GM23248 (cell line): ENCODE results near the gene LRIG3. TPM values are rescaled to one million over a fixed set of nuclear protein-coding genes. Genes with fewer than 3 reads are reported as not detected.

Experiments
- DNase-seq: peaks from one replicate; pipeline ENCODE4 v3.0.0-alpha.2; 2015
- H2AFZ ChIP-seq: fragments of 200-600 bp; sonication (generic); 2 replicates; pipeline ENCODE4 v1.6.1; 2016; ENCODE audit warnings: antibody characterized with exemption
- H3F3A ChIP-seq: fragments of 200-600 bp; sonication (generic); 2 replicates; pipeline ENCODE4 v1.6.1; 2016; ENCODE audit warnings: mild to moderate bottlenecking, antibody characterized with exemption, mixed run types; ENCODE audit not compliant: insufficient read depth
- H3K27ac ChIP-seq: fragments of 200-600 bp; sonication (generic); 2 replicates; pipeline ENCODE4 v1.5.1; 2016; ENCODE audit warnings: mild to moderate bottlenecking
- H3K27me3 ChIP-seq: fragments of 200-600 bp; sonication (generic); replicated peaks from 2 replicates; pipeline ENCODE4 v1.6.1; 2016; ENCODE audit warnings: mild to moderate bottlenecking; ENCODE audit not compliant: insufficient read depth
- H3K36me3 ChIP-seq: fragments of 200-600 bp; sonication (generic); 2 replicates; pipeline ENCODE4 v1.6.1; 2016; ENCODE audit warnings: low read depth, mild to moderate bottlenecking
- H3K4me1 ChIP-seq: fragments of 200-600 bp; sonication (generic); 2 replicates; pipeline ENCODE4 v1.6.1; 2016; ENCODE audit warnings: mild to moderate bottlenecking; ENCODE audit not compliant: insufficient read depth
- H3K4me2 ChIP-seq: fragments of 200-600 bp; sonication (generic); one replicate; pipeline ENCODE4 v1.6.1; 2016; ENCODE audit warnings: mild to moderate bottlenecking; ENCODE audit not compliant: unreplicated experiment
- H3K4me3 ChIP-seq: fragments of 200-600 bp; sonication (generic); 2 replicates; pipeline ENCODE4 v1.5.1; 2016; ENCODE audit warnings: mild to moderate bottlenecking
- H3K79me2 ChIP-seq: fragments of 200-600 bp; sonication (generic); 2 replicates; pipeline ENCODE4 v1.6.1; 2016; ENCODE audit warnings: mild to moderate bottlenecking; ENCODE audit not compliant: insufficient read depth
- H3K9ac ChIP-seq: fragments of 200-600 bp; sonication (generic); 2 replicates; pipeline ENCODE4 v1.6.1; 2016; ENCODE audit warnings: mild to moderate bottlenecking
- H3K9me2 ChIP-seq: fragments of 200-600 bp; sonication (generic); 2 replicates; pipeline ENCODE4 v1.6.1; 2016; ENCODE audit warnings: mixed run types, mild to moderate bottlenecking, moderate library complexity; ENCODE audit not compliant: insufficient read depth
- H3K9me3 ChIP-seq: fragments of 200-600 bp; sonication (generic); one replicate; pipeline ENCODE4 v1.6.1; 2017; ENCODE audit warnings: low read depth
- H4K20me1 ChIP-seq: fragments of 200-600 bp; sonication (generic); 2 replicates; pipeline ENCODE4 v1.6.0; 2016; ENCODE audit not compliant: insufficient read depth
- EZH2 ChIP-seq: fragments of 200-600 bp; sonication (generic); IDR thresholded peaks from 2 replicates; pipeline ENCODE4 v1.6.1; 2018; ENCODE audit warnings: antibody characterized with exemption, mild to moderate bottlenecking; ENCODE audit not compliant: insufficient read depth, poor library complexity, severe bottlenecking
- EZH2phosphoT487 ChIP-seq: fragments of 200-600 bp; sonication (generic); IDR thresholded peaks from 2 replicates; pipeline ENCODE4 v1.6.1; 2018; ENCODE audit warnings: antibody characterized with exemption, moderate library complexity, mild to moderate bottlenecking, low read depth; ENCODE audit not compliant: insufficient read depth
- WGBS, 2 experiments: methylation state at CpG; one replicate each; pipeline ENCODE4 v1.1.6; 2015 to 2017; ENCODE audit warnings: low lambda C conversion rate in 2 of 2, low coverage in 1 of 2; ENCODE audit errors: missing lambda C conversion rate in 2 of 2; 5-methylcytosine and 5-hydroxymethylcytosine counted together
- in situ Hi-C: fragments of 300-500 bp; cut with MboI; formaldehyde crosslinking; loops from 2 replicates; pipeline ENCODE4 v1.15.0; 2020
- polyA plus RNA-seq: library from polyadenylated mRNA; unstranded; fragments of >200 nt; fragmentation: Nextera tagmentation; extraction: Ambion mirVana; gene quantifications from 2 replicates; pipeline ENCODE4 v1.2.1, GENCODE V29; 2016
- total RNA-seq: library from RNA; depleted of rRNA; stranded (reverse); fragments of >200 nt; shearing (Covaris generic); gene quantifications from 2 replicates; pipeline ENCODE4 v1.2.3, GENCODE V29; 2014

Gene LRIG3
- total and polyA plus RNA-seq, 2 experiments from 2014 or later = 9.2 to 29.3 TPM

- H3K4me3 ChIP-seq = no peak overlapping the region
- H4K20me1 ChIP-seq = no peaks in the 10 kb centered on the region
- TF ChIP-seq EZH2 (no peak), EZH2phosphoT487 (no peak)
- H3K9me2 ChIP-seq = no peaks in the 10 kb centered on the region
- H3K27me3 ChIP-seq = no peaks in the 10 kb centered on the region
- H3K9me3 ChIP-seq = no peaks in the 10 kb centered on the region
- no peaks in the 10 kb centered on the region for H3K79me2 ChIP-seq
- DNase-seq = no peak
- WGBS, 2 experiments = 65 to 71% methylated on average over 8 of the region's 8 CpGs
- H2AFZ ChIP-seq = no peak overlapping the region
- H3K9ac ChIP-seq = no peak overlapping the region
- H3K4me2 ChIP-seq = no peak overlapping the region
- no peak overlapping the region for H3K27ac ChIP-seq
- in situ Hi-C loops = no loop called here
- H3F3A ChIP-seq = no peaks in the 10 kb centered on the region
- no peaks in the 10 kb centered on the region for H3K36me3 ChIP-seq
- H3K4me1 ChIP-seq = no peaks in the 10 kb centered on the region
These were observed 12.7 kb upstream of the LRIG3 start for GRCh38 chr12:58932806-58933681.

- no peak for DNase-seq
- no peaks in the 10 kb centered on the region for H3K27me3 ChIP-seq
- no peaks in the 10 kb centered on the region for H3F3A ChIP-seq
- in situ Hi-C loops = no loop called here
- no peak overlapping the region for H2AFZ ChIP-seq
- H4K20me1 ChIP-seq = no peaks in the 10 kb centered on the region
- no peak overlapping the region for H3K9ac ChIP-seq
- no peaks in the 10 kb centered on the region for H3K79me2 ChIP-seq
- no peak overlapping the region for H3K4me2 ChIP-seq
- WGBS, 2 experiments = 93 to 96% methylated on average over 4 of the region's 4 CpGs
- no peaks in the 10 kb centered on the region for H3K4me1 ChIP-seq
- H3K9me2 ChIP-seq = no peaks in the 10 kb centered on the region
- H3K27ac ChIP-seq = no peak overlapping the region
- no peak for TF ChIP-seq EZH2phosphoT487
- no peak for TF ChIP-seq EZH2
- H3K4me3 ChIP-seq = no peak overlapping the region
- H3K9me3 ChIP-seq = no peaks in the 10 kb centered on the region
- no peaks in the 10 kb centered on the region for H3K36me3 ChIP-seq
These were observed 11.2 kb upstream of the LRIG3 start for GRCh38 chr12:58931518-58931917.

GRCh38 chr12:58930770-58931324 is 10.5 kb upstream of the LRIG3 start:
- no peak for DNase-seq
- WGBS, 2 experiments = 91 to 97% methylated on average over 2 of the region's 2 CpGs
- Histone ChIP-seq H3K79me2 (no peaks in the 10 kb centered on the region), H3K36me3 (no peaks in the 10 kb centered on the region), H3K9me2 (no peaks in the 10 kb centered on the region), H3K9ac (no peak overlapping the region), H4K20me1 (no peaks in the 10 kb centered on the region), H3F3A (no peaks in the 10 kb centered on the region), H3K4me1 (no peaks in the 10 kb centered on the region), H2AFZ (no peak overlapping the region), H3K4me2 (no peak overlapping the region), H3K27ac (no peak overlapping the region), H3K9me3 (no peaks in the 10 kb centered on the region), H3K4me3 (no peak overlapping the region), H3K27me3 (no peaks in the 10 kb centered on the region)
- in situ Hi-C loops = no loop called here
- TF ChIP-seq EZH2phosphoT487 (no peak), EZH2 (no peak)

GRCh38 chr12:58927120-58927519 is 6.8 kb upstream of the LRIG3 start:
- H2AFZ ChIP-seq = no peak overlapping the region
- H3F3A ChIP-seq = no peaks in the 10 kb centered on the region
- 76 to 82% methylated on average over 4 of the region's 4 CpGs for WGBS, 2 experiments
- no peak overlapping the region for H3K9ac ChIP-seq
- no peaks in the 10 kb centered on the region for H3K27me3 ChIP-seq
- no peak overlapping the region for H3K4me2 ChIP-seq
- H3K9me3 ChIP-seq = no peaks in the 10 kb centered on the region
- peaks cover 5% of the 10 kb centered on the region; the same call in 1 of the 2 replicates for H3K4me1 ChIP-seq
- no peaks in the 10 kb centered on the region for H3K36me3 ChIP-seq
- H3K9me2 ChIP-seq = no peaks in the 10 kb centered on the region
- no peak overlapping the region for H3K27ac ChIP-seq
- DNase-seq = no peak
- no peaks in the 10 kb centered on the region for H4K20me1 ChIP-seq
- TF ChIP-seq EZH2 = no peak
- TF ChIP-seq EZH2phosphoT487 = no peak
- in situ Hi-C loops = no loop called here
- no peak overlapping the region for H3K4me3 ChIP-seq
- H3K79me2 ChIP-seq = no peaks in the 10 kb centered on the region
